HepG2 (cell line): Measurements from ENCODE around the gene SLC4A11. TPM values are rescaled to one million over a fixed set of nuclear protein-coding genes. Genes with fewer than 3 reads are reported as not detected.

ENCODE experiments used
- CC2D1A ChIP-seq: sonication (generic); formaldehyde crosslinking; IDR thresholded peaks from 2 replicates; pipeline ENCODE4 v1.8.1; 2023; ENCODE audit warnings: mild to moderate bottlenecking, missing genetic modification reagents
- HNF1B ChIP-seq: sonication (generic); formaldehyde crosslinking; IDR thresholded peaks from 2 replicates; pipeline ENCODE4 v1.5.1; 2020; ENCODE audit warnings: mild to moderate bottlenecking, moderate library complexity, missing genetic modification reagents
- IKZF4 ChIP-seq: sonication (generic); formaldehyde crosslinking; IDR thresholded peaks from 2 replicates; pipeline ENCODE4 v1.5.1; 2020; ENCODE audit warnings: borderline replicate concordance, mild to moderate bottlenecking, low read depth, missing genetic modification reagents; ENCODE audit errors: not compliant biosample characterization
- IRF2 ChIP-seq: IDR thresholded peaks from 2 replicates; pipeline ENCODE4 v1.6.1; 2018; ENCODE audit warnings: missing genetic modification reagents, missing compliant biosample characterization
- KDM5A ChIP-seq: fragments of 200-600 bp; sonication (generic); IDR thresholded peaks from 2 replicates; pipeline ENCODE4 v1.7.0; 2018; ENCODE audit warnings: antibody characterized with exemption, mild to moderate bottlenecking, low read length, borderline replicate concordance
- KLF12 ChIP-seq: sonication (generic); formaldehyde crosslinking; IDR thresholded peaks from 2 replicates; pipeline ENCODE4 v1.4.0; 2020; ENCODE audit warnings: missing genetic modification reagents, borderline replicate concordance
- MED1 ChIP-seq: sonication (generic); formaldehyde crosslinking; IDR thresholded peaks from 2 replicates; pipeline ENCODE4 v1.4.0; 2020; ENCODE audit warnings: missing genetic modification reagents
- MLLT10 ChIP-seq: sonication (generic); formaldehyde crosslinking; IDR thresholded peaks from 2 replicates; pipeline ENCODE4 v1.4.0; 2020; ENCODE audit warnings: missing genetic modification reagents
- MYPOP ChIP-seq: sonication (generic); formaldehyde crosslinking; IDR thresholded peaks from 2 replicates; pipeline ENCODE4 v1.8.1; 2023; ENCODE audit warnings: mild to moderate bottlenecking, moderate library complexity, missing genetic modification reagents
- NAIF1 ChIP-seq: sonication (generic); formaldehyde crosslinking; IDR thresholded peaks from 2 replicates; pipeline ENCODE4 v1.5.0; 2020; ENCODE audit warnings: mild to moderate bottlenecking, missing genetic modification reagents, borderline replicate concordance
- NFRKB ChIP-seq: fragments of 450-650 bp; IDR thresholded peaks from 2 replicates; pipeline ENCODE4 v1.6.1; 2017
- NR2F1 ChIP-seq, 2 experiments: fragments of 450-650 bp in 1 of 2; formaldehyde crosslinking in 1 of 2; IDR thresholded peaks; 2 replicates each; pipeline versions ENCODE4 v1.5.0 to v1.6.1; 2016 to 2020; ENCODE audit warnings: mild to moderate bottlenecking in 1 of 2, missing compliant biosample characterization in 1 of 2, missing genetic modification reagents in 1 of 2, moderate library complexity in 1 of 2
- PHB2 ChIP-seq: fragments of 450-650 bp; IDR thresholded peaks from 2 replicates; pipeline ENCODE4 v1.6.1; 2018; ENCODE audit not compliant: partially characterized antibody
- RELA ChIP-seq: sonication (generic); formaldehyde crosslinking; IDR thresholded peaks from 2 replicates; pipeline ENCODE4 v1.4.0; 2020; ENCODE audit warnings: missing genetic modification reagents
- SAP130 ChIP-seq: IDR thresholded peaks from 2 replicates; pipeline ENCODE4 v1.6.1; 2016; ENCODE audit warnings: low read depth
- SRY ChIP-seq: sonication (generic); formaldehyde crosslinking; IDR thresholded peaks from 2 replicates; pipeline ENCODE4 v1.8.0; 2022; ENCODE audit warnings: mild to moderate bottlenecking, missing genetic modification reagents
- STAT6 ChIP-seq: sonication (generic); formaldehyde crosslinking; IDR thresholded peaks from 2 replicates; pipeline ENCODE4 v1.4.0; 2020; ENCODE audit warnings: missing genetic modification reagents, mild to moderate bottlenecking, borderline replicate concordance
- TCF7 ChIP-seq: sonication (generic); IDR thresholded peaks from 2 replicates; pipeline ENCODE4 v1.6.1; 2016; ENCODE audit warnings: antibody characterized with exemption, low read depth
- ZNF138 ChIP-seq: sonication (generic); formaldehyde crosslinking; IDR thresholded peaks from 2 replicates; pipeline ENCODE4 v1.5.0; 2020; ENCODE audit warnings: mild to moderate bottlenecking, low read depth, missing genetic modification reagents
- ZNF253 ChIP-seq: sonication (generic); formaldehyde crosslinking; IDR thresholded peaks from 2 replicates; pipeline ENCODE4 v1.8.0; 2022; ENCODE audit warnings: mild to moderate bottlenecking, missing genetic modification reagents, borderline replicate concordance
- ZNF382 ChIP-seq: sonication (generic); formaldehyde crosslinking; IDR thresholded peaks from 2 replicates; pipeline ENCODE4 v1.5.0; 2020; ENCODE audit warnings: missing genetic modification reagents, mild to moderate bottlenecking, borderline replicate concordance
- ZNF530 ChIP-seq: sonication (generic); formaldehyde crosslinking; IDR thresholded peaks from 2 replicates; pipeline ENCODE4 v1.5.0; 2020; ENCODE audit warnings: low read depth, mild to moderate bottlenecking, missing genetic modification reagents
- ZNF563 ChIP-seq: sonication (generic); formaldehyde crosslinking; IDR thresholded peaks from 2 replicates; pipeline ENCODE4 v1.8.0; 2022; ENCODE audit warnings: mild to moderate bottlenecking, moderate library complexity, missing genetic modification reagents
- ZNF616 ChIP-seq: sonication (generic); formaldehyde crosslinking; IDR thresholded peaks from 2 replicates; pipeline ENCODE4 v1.5.0; 2020; ENCODE audit warnings: low read depth, mild to moderate bottlenecking, missing genetic modification reagents
- ZNF879 ChIP-seq: sonication (generic); formaldehyde crosslinking; IDR thresholded peaks from 2 replicates; pipeline ENCODE4 v1.8.1; 2023; ENCODE audit warnings: missing genetic modification reagents
- polyA plus RNA-seq, 8 experiments: library from polyadenylated mRNA; depleted of rRNA in 3 of 8; stranded (reverse) in 7 of 8; unstranded in 1 of 8; fragments of >200 nt; fragmentation: Illumina TruSeq in 4 of 8; extraction: Trizol in 4 of 8; gene quantifications; 2 replicates each; pipeline versions ENCODE4 v1.2.1 to v1.2.3, GENCODE V29; 2011 to 2016; ENCODE audit warnings: low read depth in 4 of 8, missing spikeins in 1 of 8, mixed read lengths in 1 of 8; ENCODE audit not compliant: insufficient read depth in 1 of 8
- total RNA-seq, 5 experiments: library from RNA; depleted of rRNA; stranded (reverse); fragments of >200 nt; fragmentation: Illumina TruSeq; extraction: Trizol; gene quantifications; 2 replicates each; pipeline ENCODE4 v1.2.3, GENCODE V29; 2016; ENCODE audit warnings: low read depth in 1 of 5

Gene SLC4A11
- total and polyA plus RNA-seq, 2 of the 13 experiments (the other 11 are each of a cell fraction or from before 2014, with no cell fraction given) = 3.9 to 27.0 TPM

GRCh38 chr20:3204124-3204794 is 34.7 kb downstream of the SLC4A11 start, which contains the start of gene DDRGK1 (continued):
- TF ChIP-seq STAT6 (CRISPR knock-in tag) (peak; percentile 77; the same call in 1 of the 2 replicates), ZNF138 (peak; percentile 92; the same call in 1 of the 2 replicates), CC2D1A (CRISPR knock-in tag) (peak; percentile 43; the same call in 1 of the 2 replicates), ZNF530 (CRISPR knock-in tag) (peak; percentile 70; the same call in 1 of the 2 replicates), IKZF4 (peak; percentile 98), RELA (CRISPR knock-in tag) (no peak), MED1 (CRISPR knock-in tag) (peak; percentile 74), NFRKB (no peak), MYPOP (CRISPR knock-in tag) (peak; percentile 92), ZNF563 (CRISPR knock-in tag) (0 out of 2 replicates have a peak, but pooled peaks have one; percentile 64), KLF12 (CRISPR knock-in tag) (peak; percentile 86), ZNF616 (CRISPR knock-in tag) (0 out of 2 replicates have a peak, but pooled peaks have one; percentile 90), KDM5A (peak; percentile 84; the same call in 1 of the 2 replicates), SRY (peak; percentile 97), TCF7 (peak; percentile 68), NAIF1 (peak; percentile 51; the same call in 1 of the 2 replicates), ZNF253 (CRISPR knock-in tag) (no peak; the same call in 1 of the 2 replicates), NR2F1 (CRISPR knock-in tag; IDR thresholded peaks at IDR 0.05) (peak in 1 of 2 experiments; percentile 43; a peak in 1 of 4 replicates), HNF1B (CRISPR knock-in tag) (peak; percentile 88), IRF2 (peak; percentile 87), ZNF879 (no peak), MLLT10 (CRISPR knock-in tag) (0 out of 2 replicates have a peak, but pooled peaks have one; percentile 40), SAP130 (CRISPR knock-in tag) (peak; percentile 92), PHB2 (no peak), ZNF382 (no peak)
